Vagina (tissue), 2 donors: Measurements from ENCODE around the gene ADARB2. TPM values are rescaled to one million over a fixed set of nuclear protein-coding genes. Genes with fewer than 3 reads are reported as not detected.

ENCODE experiments used
- DNase-seq, 2 donors: peaks; one replicate each; pipeline ENCODE4 v3.0.0-alpha.2; 2017; ENCODE audit errors: extremely low spot score in 2 of 2
- H3K27ac ChIP-seq: fragments of 200-600 bp; sonication (generic); one replicate; pipeline ENCODE4 v1.5.1; 2019
- H3K27me3 ChIP-seq: fragments of 200-600 bp; sonication (generic); one replicate; pipeline ENCODE4 v1.5.1; 2019
- H3K36me3 ChIP-seq, 2 donors: fragments of 200-600 bp; sonication (generic); one replicate each; pipeline ENCODE4 v1.5.1; 2017 to 2019
- H3K4me1 ChIP-seq: fragments of 200-600 bp; sonication (generic); one replicate; pipeline ENCODE4 v1.5.1; 2019
- H3K4me3 ChIP-seq, 2 donors: fragments of 200-600 bp; sonication (generic); 1 replicate in 1 of 2; 2 replicates in 1 of 2; pipeline ENCODE4 v1.5.1; 2016 to 2019
- H3K9me3 ChIP-seq: fragments of 200-600 bp; sonication (generic); one replicate; pipeline ENCODE4 v1.5.1; 2019
- CTCF ChIP-seq, 3 experiments: fragments of 450-650 bp in 2 of 3; fragments of 200-600 bp in 1 of 3; sonication (generic) in 1 of 3; IDR thresholded peaks; one replicate each; pipeline ENCODE4 v1.5.1; 2017 to 2019; ENCODE audit warnings: antibody characterized with exemption in 3 of 3, mild to moderate bottlenecking in 2 of 3, moderate library complexity in 2 of 3
- POLR2A ChIP-seq, 2 donors: fragments of 450-650 bp; IDR thresholded peaks; one replicate each; pipeline ENCODE4 v1.6.1; 2017; ENCODE audit warnings: antibody characterized with exemption in 2 of 2, mild to moderate bottlenecking in 2 of 2, moderate library complexity in 2 of 2
- POLR2AphosphoS5 ChIP-seq, 2 donors: sonication (generic); formaldehyde crosslinking; IDR thresholded peaks; one replicate each; pipeline ENCODE4 v1.9.0; 2017; ENCODE audit warnings: antibody characterized with exemption in 2 of 2, mild to moderate bottlenecking in 2 of 2, low read depth in 1 of 2; ENCODE audit not compliant: insufficient read depth in 1 of 2
- intact Hi-C: fragments of 100-400 bp; cut with DNase I; formaldehyde crosslinking; loops from one replicate; pipeline ENCODE4 v1.15.1; 2023
- total RNA-seq: library from RNA; depleted of rRNA; stranded (reverse); fragments of >200 nt; gene quantifications from one replicate; pipeline ENCODE4 v1.2.3, GENCODE V29; 2016

ADARB2 gene
- total RNA-seq, 1 donor from 2014 or later: 3.4 TPM

GRCh38 chr10:1366811-1367425 lies 370.4 kb downstream of the ADARB2 start:
- Histone ChIP-seq H3K4me3 (no peak overlapping the region), H3K27ac (no peak overlapping the region), H3K9me3 (no peaks in the 10 kb centered on the region), H3K4me1 (peaks cover 5% of the 10 kb centered on the region), H3K36me3 (no peaks in the 10 kb centered on the region), H3K27me3 (no peaks in the 10 kb centered on the region)
- TF ChIP-seq POLR2AphosphoS5 (IDR thresholded peaks at IDR 0.05; ENCODE audit: insufficient read depth in 1 of 2, low read depth in 1 of 2) (no peak), CTCF (IDR thresholded peaks at IDR 0.05) (no peak), POLR2A (IDR thresholded peaks at IDR 0.05) (no peak)
- DNase-seq: peak; percentile 49 to 79
- intact Hi-C loops: no loop called here

- intact Hi-C loops: no loop called here
- Histone ChIP-seq H3K27me3 (no peaks in the 10 kb centered on the region), H3K4me3 (no peak overlapping the region), H3K36me3 (no peaks in the 10 kb centered on the region), H3K9me3 (no peaks in the 10 kb centered on the region), H3K4me1 (peaks cover 5% of the 10 kb centered on the region), H3K27ac (no peak overlapping the region)
- TF ChIP-seq CTCF (IDR thresholded peaks at IDR 0.05): no peak
- no peak for TF ChIP-seq POLR2A (IDR thresholded peaks at IDR 0.05)
- TF ChIP-seq POLR2AphosphoS5 (IDR thresholded peaks at IDR 0.05; ENCODE audit: insufficient read depth in 1 of 2, low read depth in 1 of 2): no peak
- no peak for DNase-seq
Measured at GRCh38 chr10:1366322-1366691, 371.0 kb downstream of the ADARB2 start.

- Histone ChIP-seq H3K4me3 (no peak overlapping the region), H3K27me3 (no peaks in the 10 kb centered on the region), H3K27ac (no peak overlapping the region), H3K9me3 (no peaks in the 10 kb centered on the region), H3K4me1 (peaks cover 11% of the 10 kb centered on the region), H3K36me3 (no peaks in the 10 kb centered on the region)
- intact Hi-C loops: no loop called here
- no peak for TF ChIP-seq POLR2A (IDR thresholded peaks at IDR 0.05)
- no peak for TF ChIP-seq CTCF (IDR thresholded peaks at IDR 0.05)
- TF ChIP-seq POLR2AphosphoS5 (IDR thresholded peaks at IDR 0.05; ENCODE audit: insufficient read depth in 1 of 2, low read depth in 1 of 2): no peak
- DNase-seq: peak in 1 of 2 donors; percentile 16
Measured at GRCh38 chr10:1365540-1366321, 371.6 kb downstream of the ADARB2 start.

GRCh38 chr10:1364151-1364910 lies 373.0 kb downstream of the ADARB2 start:
- intact Hi-C loops: no loop called here
- no peak overlapping the region for H3K27ac ChIP-seq
- peaks cover 13% of the 10 kb centered on the region for H3K4me1 ChIP-seq
- H3K9me3 ChIP-seq: no peaks in the 10 kb centered on the region
- no peaks in the 10 kb centered on the region for H3K36me3 ChIP-seq
- no peaks in the 10 kb centered on the region for H3K27me3 ChIP-seq
- peak; percentile 81 to 90 for DNase-seq
- no peak overlapping the region for H3K4me3 ChIP-seq
- no peak for TF ChIP-seq POLR2A (IDR thresholded peaks at IDR 0.05)
- no peak for TF ChIP-seq CTCF (IDR thresholded peaks at IDR 0.05)
